HG03045 (cell line): ENCODE data around the gene OR10G2.

Experiments used
- ATAC-seq: cut with Tn5 transposase; IDR thresholded peaks from one replicate; pipeline ENCODE4 v1.9.1; 2021; ENCODE audit warnings: mild to moderate bottlenecking, moderate library complexity; ENCODE audit not compliant: unreplicated experiment

Gene OR10G2

DNA sequence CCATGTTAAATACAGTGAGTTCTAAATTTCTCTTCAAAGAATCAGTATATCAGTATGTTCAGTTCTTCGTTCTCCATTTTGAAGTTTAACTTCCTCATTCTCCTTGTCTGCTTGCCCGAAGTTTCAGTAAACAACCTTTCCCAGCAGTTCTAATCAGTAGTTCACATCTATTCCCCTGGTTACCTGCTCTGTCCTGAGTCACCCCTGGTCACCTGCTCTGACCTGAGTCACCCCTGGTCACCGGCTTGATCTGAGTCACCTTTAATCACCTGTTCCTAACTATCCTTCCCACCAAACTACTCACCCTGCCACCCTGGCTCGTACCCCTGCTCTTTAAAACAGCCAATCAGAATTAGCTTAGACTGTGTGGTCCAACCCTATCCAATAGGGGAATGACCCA is 45.4 kb downstream of the OR10G2 start:
- ATAC-seq, result no peak
